HCT116 (cell line): ENCODE measurements around the gene FGFRL1. TPM values are rescaled to one million over a fixed set of nuclear protein-coding genes. Genes with fewer than 3 reads are reported as not detected.

Experiments
- ATAC-seq: fragments of 200-7000 bp; cut with Tn5 transposase; 2 replicates; pipeline ENCODE4 v1.9.1; 2020; ENCODE audit warnings: mild to moderate bottlenecking, moderate library complexity
- BruUV-seq: library from RNA; stranded (reverse); fragments of 400-500 nt; replicated peaks from 2 replicates; lab custom pipeline; 2021; lab: Mats Ljungman, UMichigan
- CTCF ChIA-PET: fragments of 300-600 bp; sonication (Branson Sonifier 250); formaldehyde crosslinking; loops from one replicate; lab custom pipeline; 2021; ENCODE audit warnings: antibody characterized with exemption; lab: Charles Lee
- POLR2A ChIA-PET: fragments of 300-600, 350-600 bp; sonication (Branson Sonifier 250); formaldehyde crosslinking; loops from one replicate; lab custom pipeline; 2021; ENCODE audit warnings: antibody characterized with exemption; lab: Charles Lee
- RAD21 ChIA-PET, 2 experiments: fragments of 300-600 bp; sonication (Branson Sonifier 250); formaldehyde crosslinking; loops; one replicate each; lab custom pipeline; 2023; ENCODE audit warnings: low total read pairs in 2 of 2; ENCODE audit not compliant: uncharacterized antibody in 2 of 2, unreplicated experiment in 2 of 2, low non-redundant PET in 1 of 2; lab: Charles Lee
- DNase-seq: peaks from one replicate; pipeline ENCODE4 v3.0.0-alpha.2; 2010; ENCODE audit warnings: low read depth, low spot score
- H2AFZ ChIP-seq: fragments of 200-600 bp; shearing (Covaris generic), sonication (generic); 2 replicates; pipeline ENCODE4 v1.6.1; 2017; ENCODE audit warnings: low read depth, mixed run types, mixed read lengths, antibody characterized with exemption, low read length; ENCODE audit not compliant: poor library complexity, severe bottlenecking
- H3K27ac ChIP-seq: 2 replicates; pipeline ENCODE4 v1.5.1; 2012; ENCODE audit warnings: low read depth, low read length
- H3K27me3 ChIP-seq: fragments of 200-600 bp; sonication (generic); 2 replicates; pipeline ENCODE4 v1.6.1; 2016; ENCODE audit warnings: mixed run types, low read length, mixed read lengths; ENCODE audit not compliant: insufficient read depth
- H3K36me3 ChIP-seq, 2 experiments: fragments of 200-500 bp in 1 of 2; fragments of 200-600 bp in 1 of 2; sonication (Bioruptor generic) in 1 of 2; sonication (generic) in 1 of 2; 2 replicates each; pipeline versions ENCODE4 v1.5.1 to v1.6.1; 2014 to 2016; ENCODE audit warnings: low read length in 2 of 2, inconsistent platforms in 1 of 2, mixed read lengths in 1 of 2, mixed run types in 1 of 2; ENCODE audit not compliant: insufficient read depth in 2 of 2, control insufficient read depth in 1 of 2
- H3K4me1 ChIP-seq, 2 experiments: fragments of 200-600 bp in 1 of 2; sonication (generic) in 1 of 2; 2 replicates each; pipeline versions ENCODE4 v1.5.1 to v1.6.1; 2012 to 2017; ENCODE audit warnings: low read length in 2 of 2, inconsistent platforms in 1 of 2, mild to moderate bottlenecking in 1 of 2, mixed read lengths in 1 of 2, mixed run types in 1 of 2, moderate library complexity in 1 of 2; ENCODE audit not compliant: insufficient read depth in 2 of 2, control insufficient read depth in 1 of 2
- H3K4me2 ChIP-seq: fragments of 200-600 bp; sonication (generic); 2 replicates; pipeline ENCODE4 v1.6.1; 2017; ENCODE audit warnings: mixed run types, low read length, mixed read lengths
- H3K4me3 ChIP-seq, 2 experiments: fragments of 200-600 bp in 1 of 2; sonication (generic) in 1 of 2; replicated peaks in 1 of 2; 2 replicates each; pipeline ENCODE4 v1.5.1; 2011 to 2016; ENCODE audit warnings: low read length in 2 of 2, control low read depth in 1 of 2, low read depth in 1 of 2, mild to moderate bottlenecking in 1 of 2, mixed read lengths in 1 of 2, mixed run types in 1 of 2
- H3K79me2 ChIP-seq: fragments of 200-600 bp; sonication (generic); 2 replicates; pipeline ENCODE4 v1.6.1; 2017; ENCODE audit warnings: mild to moderate bottlenecking, mixed run types, low read length, moderate library complexity, mixed read lengths; ENCODE audit not compliant: insufficient read depth
- H3K9ac ChIP-seq: fragments of 200-600 bp; sonication (generic); 2 replicates; pipeline ENCODE4 v1.6.1; 2016; ENCODE audit warnings: low read length, mixed read lengths
- H3K9me2 ChIP-seq: fragments of 200-600 bp; sonication (generic), shearing (Covaris generic); 2 replicates; pipeline ENCODE4 v1.6.1; 2017; ENCODE audit warnings: mixed run types, mild to moderate bottlenecking, moderate library complexity; ENCODE audit not compliant: insufficient read depth
- H3K9me3 ChIP-seq, 2 experiments: fragments of 200-500 bp in 1 of 2; fragments of 200-600 bp in 1 of 2; sonication (Bioruptor generic) in 1 of 2; sonication (generic) in 1 of 2; 2 replicates each; pipeline ENCODE4 v1.6.1; 2014 to 2017; ENCODE audit warnings: low read length in 2 of 2, mixed read lengths in 2 of 2, inconsistent platforms in 1 of 2, low read depth in 1 of 2, mild to moderate bottlenecking in 1 of 2, mixed run types in 1 of 2, moderate library complexity in 1 of 2; ENCODE audit not compliant: control insufficient read depth in 1 of 2, insufficient read depth in 1 of 2
- H4K20me1 ChIP-seq: fragments of 200-600 bp; sonication (generic), shearing (Covaris generic); 2 replicates; pipeline ENCODE4 v1.6.1; 2017; ENCODE audit warnings: mixed run types, mild to moderate bottlenecking, moderate library complexity; ENCODE audit not compliant: insufficient read depth
- CEBPB ChIP-seq: IDR thresholded peaks from 2 replicates; pipeline ENCODE4 v1.6.1; 2012; ENCODE audit warnings: low read depth
- EGR1 ChIP-seq: IDR thresholded peaks from 2 replicates; pipeline ENCODE4 v1.6.1; 2012; ENCODE audit warnings: low read depth
- ELF1 ChIP-seq: IDR thresholded peaks from 2 replicates; pipeline ENCODE4 v1.6.1; 2012; ENCODE audit warnings: low read depth, borderline replicate concordance
- EZH2 ChIP-seq: fragments of 200-600 bp; sonication (generic); IDR thresholded peaks from 2 replicates; pipeline ENCODE4 v1.6.1; 2017; ENCODE audit warnings: antibody characterized with exemption, mixed run types
- SP1 ChIP-seq: IDR thresholded peaks from 2 replicates; pipeline ENCODE4 v1.6.1; 2012; ENCODE audit warnings: low read depth
- TCF7L2 ChIP-seq: IDR thresholded peaks from 2 replicates; pipeline ENCODE4 v1.7.0; 2011; ENCODE audit warnings: borderline replicate concordance, inconsistent platforms; ENCODE audit not compliant: insufficient read depth, insufficient read length; ENCODE audit errors: extremely low read depth
- YY1 ChIP-seq: IDR thresholded peaks from 2 replicates; pipeline ENCODE4 v1.6.1; 2011; ENCODE audit warnings: low read length, low read depth, moderate library complexity, mild to moderate bottlenecking; ENCODE audit not compliant: insufficient replicate concordance; ENCODE audit errors: extremely low read depth
- ZNF274 ChIP-seq: fragments of 200-500 bp; sonication (Bioruptor generic); IDR thresholded peaks from 2 replicates; pipeline ENCODE4 v1.6.1; 2014; ENCODE audit warnings: mild to moderate bottlenecking, low read depth, low read length, inconsistent platforms
- intact Hi-C: fragments of 100-400 bp; cut with micrococcal nuclease; formaldehyde crosslinking; loops from 2 replicates; pipeline ENCODE4 v1.10.0; 2022
- total RNA-seq: library from RNA; stranded (reverse); gene quantifications from one replicate; pipeline ENCODE4 v1.2.1, GENCODE V29; 2021; ENCODE audit not compliant: unreplicated experiment
- TF ChIP-seq, protein P1 (sequence below), 3 experiments: fragments of 200-600 bp in 1 of 3; sonication (generic) in 1 of 3; IDR thresholded peaks in 2 of 3; conservative IDR thresholded peaks in 1 of 3; 2 replicates each; pipeline ENCODE4 v1.5.1; 2012 to 2017; ENCODE audit warnings: low read depth in 2 of 3, low read length in 2 of 3, antibody characterized with exemption in 1 of 3, borderline replicate concordance in 1 of 3, control low read depth in 1 of 3, mild to moderate bottlenecking in 1 of 3, mixed read lengths in 1 of 3, mixed run types in 1 of 3, moderate library complexity in 1 of 3; ENCODE audit not compliant: insufficient read depth in 1 of 3
- TF ChIP-seq, protein P2 (sequence below): IDR thresholded peaks from 2 replicates; pipeline ENCODE4 v1.6.1; 2012

The FGFRL1 gene
- total RNA-seq, 1 experiment from 2014 or later: 91.1 TPM

DNA sequence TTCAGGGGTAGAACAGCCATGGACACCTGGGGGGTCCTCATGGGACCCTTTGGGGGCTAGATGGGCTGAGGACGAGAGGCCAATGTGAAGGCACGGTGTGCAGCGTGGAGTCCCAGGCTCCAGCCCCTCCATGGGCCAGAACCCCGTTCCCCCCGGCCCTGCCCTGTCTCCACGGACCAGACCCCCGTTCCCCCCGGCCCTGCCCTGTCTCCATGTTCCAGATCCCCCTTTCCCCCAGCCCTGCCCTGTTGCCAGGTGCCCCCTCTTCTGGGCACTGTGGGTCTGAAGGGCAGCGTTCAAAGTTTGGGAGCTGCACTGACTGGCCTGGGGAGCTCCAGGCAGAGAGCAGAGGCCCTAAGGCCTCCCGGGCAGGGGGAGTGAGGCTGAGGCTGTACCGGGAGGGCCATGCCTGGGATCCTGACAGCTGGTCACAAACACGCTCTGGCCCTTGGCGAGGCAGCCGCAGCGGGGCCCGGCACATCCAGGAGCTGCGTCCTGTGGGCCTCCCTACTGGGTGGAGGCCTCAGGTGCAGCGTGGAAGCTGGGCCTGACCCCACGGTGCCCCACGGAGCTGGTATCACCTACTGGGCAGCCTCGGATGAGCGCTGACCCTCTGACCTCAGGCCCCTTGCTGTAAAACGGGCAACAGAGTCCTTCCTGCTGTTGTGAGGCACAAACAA lies 46.9 kb upstream of the FGFRL1 start:
- POLR2A ChIA-PET: no interaction called here
- Histone ChIP-seq H3K9me3 (no peaks in the 10 kb centered on the region), H3K27ac (no peak overlapping the region), H3K9ac (no peak overlapping the region), H4K20me1 (no peaks in the 10 kb centered on the region), H3K4me2 (no peak overlapping the region), H3K4me3 (no peak overlapping the region), H3K36me3 (no peaks in the 10 kb centered on the region), H2AFZ (no peak overlapping the region), H3K9me2 (no peaks in the 10 kb centered on the region), H3K4me1 (peaks cover 5 to 20% of the 10 kb centered on the region in 2 experiments; a peak in 3 of 4 replicates), H3K27me3 (no peaks in the 10 kb centered on the region), H3K79me2 (no peaks in the 10 kb centered on the region; the same call in 1 of the 2 replicates)
- no peak for ATAC-seq
- TF ChIP-seq YY1: no peak
- no peak for TF ChIP-seq SP1
- no peak for TF ChIP-seq TCF7L2
- TF ChIP-seq EZH2: no peak
- TF ChIP-seq ELF1: no peak
- TF ChIP-seq, protein P1, sequence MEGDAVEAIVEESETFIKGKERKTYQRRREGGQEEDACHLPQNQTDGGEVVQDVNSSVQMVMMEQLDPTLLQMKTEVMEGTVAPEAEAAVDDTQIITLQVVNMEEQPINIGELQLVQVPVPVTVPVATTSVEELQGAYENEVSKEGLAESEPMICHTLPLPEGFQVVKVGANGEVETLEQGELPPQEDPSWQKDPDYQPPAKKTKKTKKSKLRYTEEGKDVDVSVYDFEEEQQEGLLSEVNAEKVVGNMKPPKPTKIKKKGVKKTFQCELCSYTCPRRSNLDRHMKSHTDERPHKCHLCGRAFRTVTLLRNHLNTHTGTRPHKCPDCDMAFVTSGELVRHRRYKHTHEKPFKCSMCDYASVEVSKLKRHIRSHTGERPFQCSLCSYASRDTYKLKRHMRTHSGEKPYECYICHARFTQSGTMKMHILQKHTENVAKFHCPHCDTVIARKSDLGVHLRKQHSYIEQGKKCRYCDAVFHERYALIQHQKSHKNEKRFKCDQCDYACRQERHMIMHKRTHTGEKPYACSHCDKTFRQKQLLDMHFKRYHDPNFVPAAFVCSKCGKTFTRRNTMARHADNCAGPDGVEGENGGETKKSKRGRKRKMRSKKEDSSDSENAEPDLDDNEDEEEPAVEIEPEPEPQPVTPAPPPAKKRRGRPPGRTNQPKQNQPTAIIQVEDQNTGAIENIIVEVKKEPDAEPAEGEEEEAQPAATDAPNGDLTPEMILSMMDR (IDR thresholded peaks at IDR 0.05 in 2 of 3, conservative IDR thresholded peaks at IDR 0.05 in 1 of 3; ENCODE audit: borderline replicate concordance in 1 of 3, insufficient read depth in 1 of 3, low read depth in 2 of 3, low read length in 2 of 3): no peak
- TF ChIP-seq CEBPB: no peak
- TF ChIP-seq EGR1: no peak
- TF ChIP-seq, protein P2, sequence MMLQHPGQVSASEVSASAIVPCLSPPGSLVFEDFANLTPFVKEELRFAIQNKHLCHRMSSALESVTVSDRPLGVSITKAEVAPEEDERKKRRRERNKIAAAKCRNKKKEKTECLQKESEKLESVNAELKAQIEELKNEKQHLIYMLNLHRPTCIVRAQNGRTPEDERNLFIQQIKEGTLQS: no peak
- no peak for TF ChIP-seq ZNF274
- no TSS peak for BruUV-seq
- RAD21 ChIA-PET: no interaction called here
- CTCF ChIA-PET: no interaction called here
- no peak for DNase-seq
- intact Hi-C loops: no loop called here
